HG03565 (cell line): ENCODE data around the gene LCNL1.

Experiments
- ATAC-seq: cut with Tn5 transposase; IDR thresholded peaks from one replicate; pipeline ENCODE4 v1.9.1; 2021; ENCODE audit warnings: mild to moderate bottlenecking, moderate library complexity; ENCODE audit not compliant: unreplicated experiment

Gene LCNL1

GRCh38 chr9:136958473-136958872 is 24.3 kb upstream of the LCNL1 start:
- no peak for ATAC-seq

DNA sequence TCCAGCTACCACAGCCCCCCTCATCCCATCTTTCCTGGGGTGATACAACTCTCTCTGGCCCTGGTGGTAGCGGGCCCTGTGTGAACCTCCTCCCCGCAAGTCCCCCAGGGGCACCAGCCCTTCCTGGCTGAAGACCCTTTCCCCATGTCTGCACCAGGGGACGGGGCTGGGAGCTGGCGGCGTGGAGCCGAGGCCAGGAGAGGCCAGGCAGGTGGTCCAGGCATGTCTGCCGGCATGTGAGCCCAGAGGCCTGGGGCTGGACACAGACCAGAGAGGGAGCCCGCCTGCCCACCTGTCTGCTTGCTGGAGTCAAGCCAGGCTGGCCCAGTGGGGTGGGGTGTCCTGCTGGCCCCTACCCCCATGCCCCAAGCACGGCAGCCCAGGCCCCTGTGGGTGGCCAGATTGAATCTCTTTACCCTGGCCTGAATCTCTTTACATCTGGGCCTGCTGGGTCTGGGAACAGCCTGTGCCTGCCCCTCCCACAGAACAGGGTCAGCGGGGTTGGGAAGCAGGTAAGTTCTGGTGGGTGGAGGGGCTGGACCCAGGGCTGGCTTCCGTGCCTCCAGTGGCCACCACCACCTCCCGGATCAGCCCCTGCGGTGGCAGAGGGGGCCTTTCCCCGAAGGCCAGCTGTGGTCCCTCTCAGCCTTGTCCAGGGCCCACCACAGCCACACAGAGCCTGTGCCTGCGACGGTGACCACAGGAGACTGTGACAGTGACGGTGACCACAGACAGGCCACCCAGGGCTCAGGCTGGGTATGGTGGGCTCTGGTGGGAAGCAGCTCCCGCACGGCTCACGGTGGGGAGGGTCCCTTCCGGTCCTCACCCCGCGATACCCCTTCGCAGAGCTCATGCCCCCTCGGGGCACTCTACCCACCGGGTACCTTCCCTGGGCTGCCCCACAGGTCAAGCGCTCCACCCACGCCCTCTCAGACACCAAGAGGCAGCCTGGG is 23.6 kb upstream of the LCNL1 start:
- ATAC-seq = no peak

GRCh38 chr9:136960212-136960937 is 22.4 kb upstream of the LCNL1 start:
- ATAC-seq = no peak

- no peak for ATAC-seq
Measured at GRCh38 chr9:136960938-136961275, 21.9 kb upstream of the LCNL1 start.

DNA sequence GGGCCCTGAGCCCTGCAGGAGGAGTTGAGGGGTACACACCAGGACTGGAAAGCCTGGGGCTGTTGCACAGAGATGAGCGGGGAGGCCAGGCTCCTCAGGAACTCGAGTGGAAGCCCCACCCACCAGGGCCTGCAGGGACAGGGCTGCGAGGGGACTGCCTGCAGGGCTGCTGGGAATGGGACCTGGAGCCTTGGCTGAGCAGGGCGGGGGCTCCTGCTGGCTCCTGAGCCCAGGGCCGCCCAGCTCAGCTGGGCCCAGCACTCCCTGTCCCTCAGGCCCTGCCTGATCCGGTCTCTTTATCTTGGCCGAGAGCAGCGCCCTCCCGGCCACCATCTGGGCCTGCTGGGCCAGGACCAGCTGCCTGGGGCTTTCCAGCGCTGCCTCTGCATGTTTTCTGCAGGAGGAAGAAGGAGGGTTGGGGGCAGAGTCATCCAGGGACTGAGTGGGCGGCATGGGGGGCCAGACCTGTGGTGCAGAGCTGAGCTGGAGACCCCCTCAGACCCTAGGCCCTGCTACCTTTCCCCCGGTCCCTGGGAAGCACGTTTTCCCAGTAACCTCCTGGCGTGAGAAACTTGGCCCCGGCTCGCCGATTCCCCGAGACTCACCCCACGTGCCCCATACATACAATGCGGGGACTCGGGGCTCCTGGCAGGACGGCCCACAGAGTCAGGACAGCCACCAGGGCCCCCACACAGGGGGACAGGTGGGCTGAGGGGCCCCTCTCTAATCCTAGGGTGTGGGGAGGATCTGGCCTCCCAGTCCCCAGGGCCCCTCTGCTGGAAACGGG is 21.3 kb upstream of the LCNL1 start:
- no peak for ATAC-seq

GRCh38 chr9:136962163-136962562 is 20.6 kb upstream of the LCNL1 start:
- no peak for ATAC-seq

- ATAC-seq = no peak
Measured at GRCh38 chr9:136962701-136963248, 20.0 kb upstream of the LCNL1 start.

DNA sequence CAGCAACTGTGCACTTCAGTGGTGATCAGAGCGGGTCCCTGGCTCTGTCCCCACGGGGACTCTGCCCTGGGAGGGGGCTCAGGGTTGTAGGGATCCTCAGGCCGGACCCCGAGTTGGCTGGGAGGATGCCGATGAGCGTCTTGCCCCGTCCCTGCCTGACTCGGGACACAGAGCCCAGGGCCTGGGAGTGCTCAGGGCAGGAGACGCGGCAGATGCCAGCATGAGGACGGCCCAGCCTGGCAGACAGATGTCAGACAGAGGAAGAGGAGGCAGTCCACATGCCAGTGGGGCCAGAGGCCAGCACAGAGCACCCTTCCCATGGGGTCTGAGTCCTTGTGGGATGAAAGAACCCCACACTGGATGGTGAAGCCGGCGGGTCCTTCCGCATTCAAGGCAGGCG is 19.5 kb upstream of the LCNL1 start:
- no peak for ATAC-seq

DNA sequence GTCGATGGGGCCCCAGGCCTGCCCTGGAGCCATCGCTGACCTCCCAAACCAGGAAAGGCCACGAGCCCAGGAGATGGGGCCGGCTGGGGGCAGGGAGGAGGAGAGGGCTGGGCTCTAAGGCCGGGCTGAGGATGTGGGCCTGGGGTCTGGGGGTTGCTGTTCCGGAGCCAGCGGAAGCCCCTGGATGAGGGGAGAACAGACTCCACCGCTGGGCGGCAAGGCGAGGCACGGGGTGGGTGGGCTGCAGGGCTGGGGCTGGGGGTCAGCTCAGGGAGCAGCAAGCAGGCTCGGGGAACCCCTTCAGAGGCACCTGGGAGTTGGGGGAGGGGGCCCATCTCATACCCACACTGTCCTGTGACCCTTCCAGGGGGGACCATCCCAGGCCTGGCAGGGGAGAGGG is 19.0 kb upstream of the LCNL1 start:
- no peak for ATAC-seq

DNA sequence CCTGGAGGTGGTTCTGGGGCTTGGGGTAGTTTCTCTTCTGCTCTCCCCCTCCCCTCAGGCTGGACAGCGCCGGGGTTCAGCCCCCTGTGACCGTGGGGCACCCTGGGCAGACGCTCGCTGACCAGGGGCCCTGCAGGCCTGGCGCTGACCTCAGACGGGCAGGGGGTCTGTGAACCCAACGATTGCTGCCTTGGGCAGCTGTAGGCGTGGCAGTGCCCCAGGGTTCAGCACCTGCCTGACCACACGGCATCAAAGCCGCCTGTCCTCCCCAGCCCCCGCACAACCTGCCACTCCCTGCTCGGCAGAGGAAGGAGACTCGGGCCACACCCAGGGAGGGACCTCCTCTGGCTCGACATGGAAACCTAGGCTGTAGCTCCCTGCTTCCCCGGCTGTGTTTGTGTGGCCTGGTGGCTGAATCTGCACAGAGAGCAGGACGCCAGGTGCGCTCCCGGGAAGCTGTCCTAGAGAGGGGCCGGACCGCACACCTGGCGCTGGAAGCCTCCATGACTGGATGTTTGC is 18.6 kb upstream of the LCNL1 start:
- ATAC-seq = no peak

- ATAC-seq = no peak
Measured at GRCh38 chr9:136964833-136965422, 17.9 kb upstream of the LCNL1 start.

GRCh38 chr9:136965771-136966484 is 16.9 kb upstream of the LCNL1 start:
- no peak for ATAC-seq

DNA sequence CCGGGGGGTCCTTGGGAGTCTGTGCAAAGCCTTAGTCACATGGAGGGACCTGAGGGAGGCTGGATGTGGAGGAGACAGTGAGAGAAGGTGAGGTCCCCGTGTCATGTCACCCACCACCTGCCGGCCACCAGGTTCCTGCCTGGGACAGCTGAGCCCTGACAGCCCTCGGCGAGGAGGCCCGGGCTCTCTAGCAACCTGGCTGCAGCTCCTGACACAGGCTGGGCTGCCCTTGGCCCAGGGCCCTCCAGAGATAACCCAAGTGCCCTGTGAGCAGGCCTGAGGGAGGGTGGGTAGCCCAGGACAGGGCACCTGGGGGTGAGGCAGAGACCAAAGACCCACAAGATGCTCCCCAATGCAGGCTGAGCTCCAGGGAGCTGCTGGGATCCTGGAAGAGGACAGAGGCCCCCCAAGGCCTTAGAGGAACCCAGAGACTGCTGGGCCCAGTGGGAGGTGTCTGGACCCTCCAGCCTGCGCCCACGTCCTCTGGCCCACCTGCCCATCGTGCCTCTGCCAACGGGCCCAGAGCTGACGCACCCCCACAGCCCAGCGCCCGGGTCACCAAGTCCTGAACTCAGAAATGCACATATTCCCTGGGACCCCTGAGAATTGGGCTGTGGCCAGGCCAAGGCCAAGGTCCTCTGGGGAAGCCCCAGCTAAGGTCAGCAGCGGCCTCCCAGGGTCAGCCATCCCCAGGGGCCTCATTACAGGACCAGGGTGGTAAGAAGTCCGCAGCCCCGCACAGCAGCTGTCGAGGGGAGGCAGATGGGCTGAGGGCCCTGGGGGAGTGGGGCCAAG is 14.3 kb upstream of the LCNL1 start:
- ATAC-seq = no peak

DNA sequence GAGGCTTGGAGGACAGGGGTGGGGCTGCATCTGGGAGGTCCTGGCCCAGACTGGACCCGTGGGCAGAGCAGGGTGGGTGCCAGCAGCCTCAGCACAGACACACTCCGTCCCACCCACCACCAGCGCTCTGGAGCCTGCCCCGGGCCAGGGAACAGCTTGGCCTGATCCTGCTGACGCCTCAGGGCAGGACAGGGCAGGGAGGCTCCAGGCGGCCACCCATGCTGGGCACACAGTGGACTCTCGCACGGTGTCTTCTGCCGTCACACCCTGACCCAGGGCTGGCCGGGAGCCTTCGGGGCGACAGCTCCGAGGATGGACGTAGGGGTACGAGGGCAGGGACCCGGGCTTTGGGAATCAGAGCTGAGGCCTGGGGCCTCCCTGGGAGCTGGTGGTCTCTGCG is 13.6 kb upstream of the LCNL1 start:
- no peak for ATAC-seq

DNA sequence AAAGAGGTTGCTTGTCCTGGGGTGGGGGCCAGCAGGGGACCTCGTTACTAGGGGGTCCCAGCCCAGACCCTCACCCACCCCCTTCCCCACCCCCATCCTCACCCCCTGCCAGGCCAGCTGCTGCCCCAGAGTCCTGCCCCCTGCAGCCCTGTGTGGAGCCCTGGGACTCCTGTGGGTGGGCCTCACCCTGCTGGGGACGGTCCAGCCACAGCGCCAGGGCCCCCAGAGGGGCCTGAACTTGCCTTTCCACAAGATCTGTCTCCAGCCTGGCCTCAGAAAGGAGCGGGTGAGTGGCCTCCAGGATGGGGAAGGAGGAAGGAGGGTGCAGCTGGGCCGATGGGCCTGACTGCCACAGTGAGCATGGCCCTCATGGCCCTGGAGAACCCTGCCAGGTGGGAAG is 13.0 kb upstream of the LCNL1 start:
- no peak for ATAC-seq

DNA sequence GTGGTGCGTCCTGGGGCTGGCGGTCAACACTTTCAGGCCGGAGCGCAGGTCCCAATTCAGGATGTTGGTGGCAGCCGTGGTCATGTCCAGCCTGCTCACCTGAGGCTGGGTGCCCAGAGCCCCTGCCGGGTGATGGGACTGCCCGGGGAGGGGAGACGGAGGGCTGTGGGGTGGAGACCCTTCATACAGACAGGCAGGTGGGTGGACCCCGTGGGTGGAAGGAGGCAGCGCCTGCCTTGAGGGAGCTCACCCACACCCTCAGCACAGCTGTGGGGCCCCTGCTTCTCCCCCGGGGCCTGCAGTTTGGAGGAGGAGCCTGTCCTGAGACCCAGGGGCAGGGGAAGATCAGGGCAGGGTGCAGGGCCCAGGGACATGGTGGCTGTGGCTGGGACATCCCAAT is 12.4 kb upstream of the LCNL1 start:
- no peak for ATAC-seq

- ATAC-seq = no peak
Measured at GRCh38 chr9:136971746-136972145, 11.0 kb upstream of the LCNL1 start.

GRCh38 chr9:136972335-136972734 is 10.5 kb upstream of the LCNL1 start:
- no peak for ATAC-seq

GRCh38 chr9:136972743-136973142 is 10.1 kb upstream of the LCNL1 start:
- no peak for ATAC-seq
